Gastroesophageal sphincter (tissue), 4 donors: ENCODE measurements around the gene PHPT1. TPM values are rescaled to one million over a fixed set of nuclear protein-coding genes. Genes with fewer than 3 reads are reported as not detected.
A peak's percentile ranks its signal among the peaks of the same experiment; 100 is the strongest.

Experiments used
- ATAC-seq: fragments of 150-250 bp; one replicate; pipeline ENCODE4 v1.9.1; 2016; ENCODE audit warnings: mild to moderate bottlenecking, moderate library complexity
- H3K27ac ChIP-seq, 4 donors: fragments of 200-600 bp; sonication (generic) in 3 of 4; 1 replicate in 3 of 4; 2 replicates in 1 of 4; pipeline ENCODE4 v1.5.1; 2016 to 2019
- H3K27me3 ChIP-seq: fragments of 200-600 bp; sonication (generic); one replicate; pipeline ENCODE4 v1.5.1; 2019
- H3K36me3 ChIP-seq, 2 donors: fragments of 200-600 bp; sonication (generic); one replicate each; pipeline ENCODE4 v1.5.1; 2019; ENCODE audit warnings: control low read depth in 1 of 2
- H3K4me1 ChIP-seq, 3 donors: fragments of 200-600 bp; sonication (generic); 1 replicate in 2 of 3; 2 replicates in 1 of 3; pipeline ENCODE4 v1.5.1; 2016 to 2019; ENCODE audit warnings: control low read depth in 2 of 3
- H3K4me3 ChIP-seq, 2 donors: fragments of 200-600 bp; sonication (generic); one replicate each; pipeline ENCODE4 v1.5.1; 2019; ENCODE audit warnings: mild to moderate bottlenecking in 1 of 2, moderate library complexity in 1 of 2
- H3K9me3 ChIP-seq, 3 donors: fragments of 200-600 bp; sonication (generic); one replicate each; pipeline ENCODE4 v1.5.1; 2017 to 2019; ENCODE audit warnings: control low read depth in 2 of 3
- EP300 ChIP-seq: sonication (generic); formaldehyde crosslinking; IDR thresholded peaks from one replicate; pipeline ENCODE4 v1.6.1; 2017; ENCODE audit warnings: antibody characterized with exemption, mild to moderate bottlenecking
- POLR2A ChIP-seq, 2 donors: fragments of 450-650 bp; IDR thresholded peaks; one replicate each; pipeline ENCODE4 v1.6.1; 2017; ENCODE audit warnings: antibody characterized with exemption in 2 of 2, mild to moderate bottlenecking in 2 of 2, moderate library complexity in 1 of 2
- POLR2AphosphoS5 ChIP-seq: sonication (generic); formaldehyde crosslinking; IDR thresholded peaks from one replicate; pipeline ENCODE4 v1.6.1; 2017; ENCODE audit warnings: antibody characterized with exemption
- WGBS, 2 donors: methylation state at CpG; one replicate each; pipeline ENCODE4 v1.1.5; 2018; ENCODE audit warnings: low coverage in 1 of 2; 5-methylcytosine and 5-hydroxymethylcytosine counted together
- total RNA-seq, 4 donors: library from RNA; depleted of rRNA; stranded (reverse); fragments of >200 nt; gene quantifications; one replicate each; pipeline ENCODE4 v1.1.0, GENCODE V29; 2016
- TF ChIP-seq, protein P1 (sequence below), 4 experiments: fragments of 200-600 bp in 2 of 4; fragments of 450-650 bp in 2 of 4; sonication (generic) in 1 of 4; IDR thresholded peaks; one replicate each; pipeline ENCODE4 v1.5.1; 2017 to 2019; ENCODE audit warnings: antibody characterized with exemption in 4 of 4, mild to moderate bottlenecking in 2 of 4, moderate library complexity in 2 of 4

PHPT1 gene
- total RNA-seq, 4 donors from 2014 or later, result 33.7 to 63.5 (median 43.7) TPM

GRCh38 chr9:136856079-136856476, 6.9 kb downstream of the PHPT1 start:
- no CpG with 5 or more reads among the region's 15 CpGs for WGBS, 2 donors
- no peaks in the 10 kb centered on the region for H3K27me3 ChIP-seq
- H3K27ac ChIP-seq, result no peak overlapping the region
- H3K9me3 ChIP-seq, result no peaks in the 10 kb centered on the region
- H3K4me1 ChIP-seq, result peaks cover 0 to 21% (median 4%) of the 10 kb centered on the region in 3 donors
- no peak for ATAC-seq
- TF ChIP-seq, protein P1, sequence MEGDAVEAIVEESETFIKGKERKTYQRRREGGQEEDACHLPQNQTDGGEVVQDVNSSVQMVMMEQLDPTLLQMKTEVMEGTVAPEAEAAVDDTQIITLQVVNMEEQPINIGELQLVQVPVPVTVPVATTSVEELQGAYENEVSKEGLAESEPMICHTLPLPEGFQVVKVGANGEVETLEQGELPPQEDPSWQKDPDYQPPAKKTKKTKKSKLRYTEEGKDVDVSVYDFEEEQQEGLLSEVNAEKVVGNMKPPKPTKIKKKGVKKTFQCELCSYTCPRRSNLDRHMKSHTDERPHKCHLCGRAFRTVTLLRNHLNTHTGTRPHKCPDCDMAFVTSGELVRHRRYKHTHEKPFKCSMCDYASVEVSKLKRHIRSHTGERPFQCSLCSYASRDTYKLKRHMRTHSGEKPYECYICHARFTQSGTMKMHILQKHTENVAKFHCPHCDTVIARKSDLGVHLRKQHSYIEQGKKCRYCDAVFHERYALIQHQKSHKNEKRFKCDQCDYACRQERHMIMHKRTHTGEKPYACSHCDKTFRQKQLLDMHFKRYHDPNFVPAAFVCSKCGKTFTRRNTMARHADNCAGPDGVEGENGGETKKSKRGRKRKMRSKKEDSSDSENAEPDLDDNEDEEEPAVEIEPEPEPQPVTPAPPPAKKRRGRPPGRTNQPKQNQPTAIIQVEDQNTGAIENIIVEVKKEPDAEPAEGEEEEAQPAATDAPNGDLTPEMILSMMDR (IDR thresholded peaks at IDR 0.05), result no peak
- TF ChIP-seq POLR2A (IDR thresholded peaks at IDR 0.05) (no peak), POLR2AphosphoS5 (no peak), EP300 (no peak)
- H3K4me3 ChIP-seq, result no peak overlapping the region
- peaks cover 0 to 21% of the 10 kb centered on the region in 2 donors for H3K36me3 ChIP-seq

DNA sequence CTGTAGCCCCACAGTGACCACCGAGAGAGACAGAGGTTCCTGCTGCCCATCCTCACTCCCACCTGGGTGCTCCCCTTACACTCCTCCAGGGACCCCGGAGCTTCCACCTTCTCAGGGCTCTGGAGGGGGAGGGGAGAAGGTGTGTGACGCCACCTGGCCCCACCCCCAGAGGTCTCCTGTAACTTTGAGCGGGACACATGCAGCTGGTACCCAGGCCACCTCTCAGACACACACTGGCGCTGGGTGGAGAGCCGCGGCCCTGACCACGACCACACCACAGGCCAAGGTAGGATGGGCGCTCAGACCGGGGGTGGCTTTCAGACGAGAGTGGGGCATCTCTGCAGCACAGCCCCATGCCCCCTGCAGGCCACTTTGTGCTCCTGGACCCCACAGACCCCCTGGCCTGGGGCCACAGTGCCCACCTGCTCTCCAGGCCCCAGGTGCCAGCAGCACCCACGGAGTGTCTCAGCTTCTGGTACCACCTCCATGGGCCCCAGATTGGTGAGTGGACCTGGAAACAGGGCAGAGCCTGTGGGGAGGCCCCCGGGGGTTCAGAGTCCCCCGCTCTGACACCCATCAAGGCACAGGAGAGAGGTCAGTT, 7.4 kb downstream of the PHPT1 start:
- Histone ChIP-seq H3K36me3 (peaks cover 0 to 21% of the 10 kb centered on the region in 2 donors), H3K9me3 (no peaks in the 10 kb centered on the region), H3K4me3 (no peak overlapping the region), H3K27me3 (no peaks in the 10 kb centered on the region), H3K4me1 (peaks cover 0 to 16% (median 4%) of the 10 kb centered on the region in 3 donors), H3K27ac (no peak overlapping the region)
- no CpG with 5 or more reads among the region's 14 CpGs for WGBS, 2 donors
- TF ChIP-seq POLR2AphosphoS5 (no peak), EP300 (no peak), POLR2A (IDR thresholded peaks at IDR 0.05) (no peak)
- TF ChIP-seq, protein P1 (IDR thresholded peaks at IDR 0.05), result no peak
- no peak for ATAC-seq

DNA sequence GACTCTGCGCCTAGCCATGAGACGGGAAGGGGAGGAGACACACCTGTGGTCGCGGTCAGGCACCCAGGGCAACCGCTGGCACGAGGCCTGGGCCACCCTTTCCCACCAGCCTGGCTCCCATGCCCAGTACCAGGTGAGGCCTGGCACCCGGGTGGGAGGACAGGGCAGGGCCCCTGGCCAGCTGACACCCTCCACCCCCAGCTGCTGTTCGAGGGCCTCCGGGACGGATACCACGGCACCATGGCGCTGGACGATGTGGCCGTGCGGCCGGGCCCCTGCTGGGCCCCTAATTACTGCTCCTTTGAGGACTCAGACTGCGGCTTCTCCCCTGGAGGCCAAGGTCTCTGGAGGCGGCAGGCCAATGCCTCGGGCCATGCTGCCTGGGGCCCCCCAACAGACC, 8.0 kb downstream of the PHPT1 start:
- no peak for TF ChIP-seq POLR2AphosphoS5
- TF ChIP-seq, protein P1 (IDR thresholded peaks at IDR 0.05), result no peak
- no peak for TF ChIP-seq EP300
- TF ChIP-seq POLR2A (IDR thresholded peaks at IDR 0.05), result no peak
- no peaks in the 10 kb centered on the region for H3K27me3 ChIP-seq
- H3K4me1 ChIP-seq, result peaks cover 0 to 14% (median 4%) of the 10 kb centered on the region in 3 donors
- H3K27ac ChIP-seq, result no peak overlapping the region
- H3K9me3 ChIP-seq, result no peaks in the 10 kb centered on the region
- H3K36me3 ChIP-seq, result peaks cover 0 to 23% of the 10 kb centered on the region in 2 donors
- WGBS, 2 donors, result no CpG with 5 or more reads among the region's 19 CpGs
- H3K4me3 ChIP-seq, result no peak overlapping the region
- ATAC-seq, result no peak

GRCh38 chr9:136857581-136858412, 8.6 kb downstream of the PHPT1 start:
- ATAC-seq, result no peak
- WGBS, 2 donors, result 80 to 100% methylated on average over 1 of the region's 29 CpGs
- Histone ChIP-seq H3K27ac (peak overlapping the region in 1 of 4 donors; percentile 62), H3K9me3 (no peaks in the 10 kb centered on the region), H3K4me1 (peaks cover 0 to 14% (median 4%) of the 10 kb centered on the region in 3 donors), H3K4me3 (no peak overlapping the region), H3K36me3 (peaks cover 0 to 29% of the 10 kb centered on the region in 2 donors), H3K27me3 (no peaks in the 10 kb centered on the region)
- TF ChIP-seq EP300 (no peak), POLR2AphosphoS5 (no peak), POLR2A (IDR thresholded peaks at IDR 0.05) (no peak)
- TF ChIP-seq, protein P1 (IDR thresholded peaks at IDR 0.05), result no peak
